ENCODE data around the gene FREM2. TPM values are rescaled to one million over a fixed set of nuclear protein-coding genes. Genes with fewer than 3 reads are reported as not detected.

The FREM2 gene
- total and polyA plus RNA-seq, 9 of the 15 experiments (the other 6 are each of a cell fraction or from before 2014, with no cell fraction given) = under 0.01 to 0.02 TPM; not detected in 7

GRCh38 chr13:38656699-38657098 lies 30.2 kb upstream of the FREM2 start:
- Histone ChIP-seq H3K9me1 (ENCODE audit: control insufficient read depth, insufficient read depth, low read length) (no peaks in the 10 kb centered on the region), H3K9me3 (replicated peaks; ENCODE audit: control insufficient read depth, insufficient read depth, low read depth, low read length) (no peaks in the 10 kb centered on the region), H3K4me2 (ENCODE audit: insufficient read depth, low read length) (no peak overlapping the region), H3K36me3 (ENCODE audit: control insufficient read depth, insufficient read depth, low read length) (no peaks in the 10 kb centered on the region), H3K79me2 (ENCODE audit: control insufficient read depth, insufficient read depth, low read length) (no peaks in the 10 kb centered on the region), H3K27ac (ENCODE audit: extremely low read depth, low read depth, low read length) (no peak overlapping the region), H3K27me3 (ENCODE audit: control insufficient read depth in 2 of 2, insufficient read depth in 2 of 2, low read length in 2 of 2) (no peaks in the 10 kb centered on the region), H3K4me3 (no peak overlapping the region), H3K4me1 (replicated peaks in 1 of 2; ENCODE audit: control insufficient read depth in 2 of 2, insufficient read depth in 2 of 2, low read length in 2 of 2) (no peaks in the 10 kb centered on the region), H4K20me1 (replicated peaks; ENCODE audit: control insufficient read depth, insufficient read depth, low read length) (no peaks in the 10 kb centered on the region), H3K9ac (ENCODE audit: insufficient read depth in 1 of 2, low read depth in 2 of 2, low read length in 2 of 2) (no peak overlapping the region), H2AFZ (ENCODE audit: low read depth, low read length) (no peak overlapping the region)
- WGBS (ENCODE audit: insufficient coverage, low coverage, missing lambda C conversion rate) = 0% methylated on average over 2 of the region's 2 CpGs
- TF ChIP-seq ZNF224 (CRISPR knock-in tag; IDR thresholded peaks at IDR 0.05) (no peak), HDAC3 (IDR thresholded peaks at IDR 0.05; ENCODE audit: borderline replicate concordance, partially characterized antibody) (no peak), IRF2 (CRISPR knock-in tag; IDR thresholded peaks at IDR 0.05) (no peak), ZNF347 (CRISPR knock-in tag; IDR thresholded peaks at IDR 0.05; ENCODE audit: low read depth) (no peak), SLC30A9 (CRISPR knock-in tag; IDR thresholded peaks at IDR 0.05) (no peak), ZBTB2 (IDR thresholded peaks at IDR 0.05) (no peak), UBTF (IDR thresholded peaks at IDR 0.05; ENCODE audit: borderline replicate concordance in 1 of 2, low read depth in 2 of 2, low read length in 2 of 2) (no peak)
- FAIRE-seq = no peak
- BruUV-seq (replicated peaks) = no TSS peak
- in situ Hi-C loops (cut with MboI) = no loop called here
- no peak for DNase-seq (ENCODE audit: extremely low read depth in 1 of 4, low spot score in 3 of 4)
- intact Hi-C loops (cut with micrococcal nuclease) = no loop called here
- ChIA-PET CTCF (ENCODE audit: low intra/inter-chr PET ratio) (no interaction called here), POLR2A (no interaction called here)
- ATAC-seq = no peak
